Osteocyte (in vitro differentiated cells): ENCODE data around the gene SLC16A11. TPM values are rescaled to one million over a fixed set of nuclear protein-coding genes. Genes with fewer than 3 reads are reported as not detected.
"Not testable (repeated sequence)": the region's sequence is repeated elsewhere in the genome, so short reads cannot be mapped to it uniquely, and the experiment has no call there.

Experiments used
- DNase-seq: peaks from one replicate; pipeline ENCODE4 v3.0.0; 2021; ENCODE audit warnings: mixed read lengths; ENCODE audit not compliant: unreplicated experiment; ENCODE audit errors: extremely low spot score
- H3K27ac Mint-ChIP-seq: one replicate; pipeline ENCODE4 v1.8.0; 2021; ENCODE audit warnings: mild to moderate bottlenecking, mixed read lengths; ENCODE audit not compliant: unreplicated experiment
- H3K27me3 Mint-ChIP-seq: one replicate; pipeline ENCODE4 v1.8.0; 2021; ENCODE audit warnings: mixed read lengths; ENCODE audit not compliant: unreplicated experiment
- H3K36me3 Mint-ChIP-seq: one replicate; pipeline ENCODE4 v1.8.0; 2021; ENCODE audit warnings: mixed read lengths; ENCODE audit not compliant: unreplicated experiment
- H3K4me1 Mint-ChIP-seq: one replicate; pipeline ENCODE4 v1.8.0; 2021; ENCODE audit warnings: mixed read lengths; ENCODE audit not compliant: unreplicated experiment
- H3K4me3 Mint-ChIP-seq: one replicate; pipeline ENCODE4 v1.8.0; 2021; ENCODE audit warnings: mild to moderate bottlenecking, moderate library complexity, mixed read lengths; ENCODE audit not compliant: unreplicated experiment
- H3K9me3 Mint-ChIP-seq: one replicate; pipeline ENCODE4 v1.8.0; 2021; ENCODE audit warnings: mixed read lengths; ENCODE audit not compliant: unreplicated experiment
- CTCF ChIP-seq: fragments of 200-600 bp; sonication (generic); IDR thresholded peaks from 2 replicates; pipeline ENCODE4 v1.5.0; 2021; ENCODE audit warnings: antibody characterized with exemption, mild to moderate bottlenecking, moderate library complexity
- total RNA-seq: library from RNA; stranded (reverse); gene quantifications from 2 replicates; pipeline ENCODE4 v1.2.1, GENCODE V29; 2021

The SLC16A11 gene
- total RNA-seq, 1 donor from 2014 or later: 0.75 TPM

- DNase-seq: no peak
- H3K27me3 Mint-ChIP-seq: no peaks in the 10 kb centered on the region
- no peaks in the 10 kb centered on the region for H3K9me3 Mint-ChIP-seq
- no peak overlapping the region for H3K4me3 Mint-ChIP-seq
- H3K27ac Mint-ChIP-seq: no peak overlapping the region
- no peak for TF ChIP-seq CTCF
- H3K4me1 Mint-ChIP-seq: no peaks in the 10 kb centered on the region
- peaks cover 22% of the 10 kb centered on the region for H3K36me3 Mint-ChIP-seq
Measured at GRCh38 chr17:6994666-6995256, 49.1 kb downstream of the SLC16A11 start.

- no peak for TF ChIP-seq CTCF
- DNase-seq: no peak
- no peaks in the 10 kb centered on the region for H3K9me3 Mint-ChIP-seq
- H3K4me1 Mint-ChIP-seq: no peaks in the 10 kb centered on the region
- no peaks in the 10 kb centered on the region for H3K27me3 Mint-ChIP-seq
- no peak overlapping the region for H3K4me3 Mint-ChIP-seq
- H3K27ac Mint-ChIP-seq: no peak overlapping the region
- peaks cover 16% of the 10 kb centered on the region for H3K36me3 Mint-ChIP-seq
Measured at GRCh38 chr17:6994118-6994598, 49.7 kb downstream of the SLC16A11 start.

- H3K36me3 Mint-ChIP-seq: peaks cover 12% of the 10 kb centered on the region
- H3K4me1 Mint-ChIP-seq, H3K9me3 Mint-ChIP-seq, H3K27ac Mint-ChIP-seq, H3K4me3 Mint-ChIP-seq, DNase-seq, H3K27me3 Mint-ChIP-seq: not testable (repeated sequence)
Measured at GRCh38 chr17:6993613-6994056, 50.3 kb downstream of the SLC16A11 start.

Other genes with a start within 250 kb of the SLC16A11 start
- not detected in 2 replicates for gene TEKT1, start 212.4 kb downstream of the SLC16A11 start, total RNA-seq
- gene ALOX12, start 48.0 kb downstream of the SLC16A11 start, total RNA-seq: not detected in 2 replicates
- gene RNASEK, start 31.5 kb downstream of the SLC16A11 start, total RNA-seq: 255 and 269 TPM in 2 replicates
- gene BCL6B, start 21.0 kb downstream of the SLC16A11 start, total RNA-seq: not detected in 2 replicates
- gene SLC16A13, start 8.1 kb downstream of the SLC16A11 start, total RNA-seq: 4.4 and 7.9 TPM in 2 replicates
- gene CLEC10A, start 36.2 kb upstream of the SLC16A11 start, total RNA-seq: not detected in 2 replicates
- gene ASGR2, start 70.7 kb upstream of the SLC16A11 start, total RNA-seq: not detected in 2 replicates
- 1.6 and 2.4 TPM in 2 replicates for gene ASGR1, start 135.3 kb upstream of the SLC16A11 start, total RNA-seq
- 32.6 and 38.5 TPM in 2 replicates for gene DLG4, start 175.7 kb upstream of the SLC16A11 start, total RNA-seq
- 302 and 354 TPM in 2 replicates for gene ACADVL, start 175.8 kb upstream of the SLC16A11 start, total RNA-seq
- gene DVL2, start 190.4 kb upstream of the SLC16A11 start, total RNA-seq: 87.7 and 99.7 TPM in 2 replicates
- gene PHF23, start 195.4 kb upstream of the SLC16A11 start, total RNA-seq: 51.6 and 54.7 TPM in 2 replicates
- 642 TPM in 2 replicates for gene GABARAP, start 198.4 kb upstream of the SLC16A11 start, total RNA-seq
- gene CTDNEP1, start 207.6 kb upstream of the SLC16A11 start, total RNA-seq: 145 and 151 TPM in 2 replicates
- 30.2 and 37.6 TPM in 2 replicates for gene ELP5, start 208.1 kb upstream of the SLC16A11 start, total RNA-seq
- gene CLDN7, start 218.4 kb upstream of the SLC16A11 start, total RNA-seq: 0.27 and 0.89 TPM in 2 replicates
- gene SLC2A4, start 237.6 kb upstream of the SLC16A11 start, total RNA-seq: 0.59 and 0.63 TPM in 2 replicates